Stomach (tissue), 9 donors: ENCODE data around the gene CFAP97D2. TPM values are rescaled to one million over a fixed set of nuclear protein-coding genes. Genes with fewer than 3 reads are reported as not detected.
"Not testable (repeated sequence)": the region's sequence is repeated elsewhere in the genome, so short reads cannot be mapped to it uniquely, and the experiment has no call there.

Source experiments
- DNase-seq, 2 donors: peaks; one replicate each; pipeline versions ENCODE4 v3.0.0 to v3.0.0-alpha.2; 2013 to 2019
- H3K27ac ChIP-seq, 5 donors: fragments of 200-600 bp in 4 of 5; sonication (generic) in 4 of 5; one replicate each; pipeline ENCODE4 v1.5.1; 2013 to 2019; ENCODE audit warnings: mild to moderate bottlenecking in 1 of 5, moderate library complexity in 1 of 5
- H3K27me3 ChIP-seq, 3 donors: fragments of 200-600 bp; sonication (generic); one replicate each; pipeline ENCODE4 v1.5.1; 2017 to 2019; ENCODE audit warnings: mixed run types in 1 of 3
- H3K36me3 ChIP-seq, 4 donors: fragments of 200-600 bp; sonication (generic); 1 replicate in 3 of 4; 2 replicates in 1 of 4; pipeline ENCODE4 v1.5.1; 2016 to 2019
- H3K4me1 ChIP-seq, 4 donors: fragments of 200-600 bp; sonication (generic); one replicate each; pipeline ENCODE4 v1.5.1; 2016 to 2019
- H3K4me3 ChIP-seq, 4 donors: fragments of 200-600 bp; sonication (generic) in 3 of 4; one replicate each; pipeline ENCODE4 v1.5.1; 2016 to 2019; ENCODE audit warnings: mild to moderate bottlenecking in 1 of 4
- H3K9me3 ChIP-seq, 4 donors: fragments of 200-600 bp; sonication (generic); one replicate each; pipeline ENCODE4 v1.5.1; 2016 to 2019
- EP300 ChIP-seq: sonication (generic); formaldehyde crosslinking; IDR thresholded peaks from one replicate; pipeline ENCODE4 v1.6.1; 2017; ENCODE audit warnings: antibody characterized with exemption
- POLR2A ChIP-seq, 4 donors: fragments of 450-650 bp; IDR thresholded peaks; one replicate each; pipeline ENCODE4 v1.6.1; 2016; ENCODE audit warnings: antibody characterized with exemption in 4 of 4, control low read depth in 2 of 4, mild to moderate bottlenecking in 1 of 4, moderate library complexity in 1 of 4
- POLR2AphosphoS5 ChIP-seq, 3 donors: sonication (generic); formaldehyde crosslinking; IDR thresholded peaks; one replicate each; pipeline ENCODE4 v1.6.1; 2016; ENCODE audit warnings: antibody characterized with exemption in 3 of 3
- WGBS, 5 donors: extraction: QIAGEN DNeasy Blood & Tissue Kit in 3 of 5; methylation state at CpG; one replicate each; pipeline versions ENCODE4 v1.1.5 to v1.1.7; 2013 to 2018; 5-methylcytosine and 5-hydroxymethylcytosine counted together
- intact Hi-C: fragments of 100-400 bp; cut with DNase I; formaldehyde crosslinking; loops from one replicate; pipeline ENCODE4 v1.15.1; 2023; ENCODE audit warnings: low total_unique reads
- polyA plus RNA-seq, 3 donors: library from polyadenylated mRNA; stranded (reverse); fragments of 200-250 nt; gene quantifications; one replicate each; pipeline ENCODE4 v1.2.3, GENCODE V29; 2013
- total RNA-seq, 5 donors: library from RNA; depleted of rRNA; stranded (reverse); fragments of >200 nt; gene quantifications; one replicate each; pipeline versions ENCODE4 v1.1.0 to v1.2.3, GENCODE V29; 2014 to 2016
- TF ChIP-seq, protein P1 (sequence below), 7 experiments: fragments of 450-650 bp in 4 of 7; fragments of 200-600 bp in 3 of 7; sonication (generic) in 3 of 7; IDR thresholded peaks; one replicate each; pipeline ENCODE4 v1.5.1; 2016 to 2019; ENCODE audit warnings: antibody characterized with exemption in 7 of 7, control low read depth in 2 of 7, mild to moderate bottlenecking in 1 of 7
- donor health status: healthy with polysubstance abuse.
- donor health status: Bipolar disorder and iron deficiency.
- donor health status: healthy.

CFAP97D2 gene
- total and polyA plus RNA-seq, 8 donors = not detected

GRCh38 chr13:114154476-114154875 lies 24.6 kb upstream of the CFAP97D2 start:
- intact Hi-C loops = no loop called here
- H3K9me3 ChIP-seq = no peaks in the 10 kb centered on the region
- no peak overlapping the region for H3K4me3 ChIP-seq
- H3K27me3 ChIP-seq = no peaks in the 10 kb centered on the region
- WGBS, 5 donors = 77 to 92% (median 90%) methylated on average over 9 of the region's 9 CpGs
- H3K27ac ChIP-seq = no peak overlapping the region
- no peak for DNase-seq
- H3K36me3 ChIP-seq = no peaks in the 10 kb centered on the region
- H3K4me1 ChIP-seq = peaks cover 0 to 11% (median 4%) of the 10 kb centered on the region in 4 donors
- no peak for TF ChIP-seq POLR2AphosphoS5 (IDR thresholded peaks at IDR 0.05)
- no peak for TF ChIP-seq EP300
- TF ChIP-seq, protein P1, sequence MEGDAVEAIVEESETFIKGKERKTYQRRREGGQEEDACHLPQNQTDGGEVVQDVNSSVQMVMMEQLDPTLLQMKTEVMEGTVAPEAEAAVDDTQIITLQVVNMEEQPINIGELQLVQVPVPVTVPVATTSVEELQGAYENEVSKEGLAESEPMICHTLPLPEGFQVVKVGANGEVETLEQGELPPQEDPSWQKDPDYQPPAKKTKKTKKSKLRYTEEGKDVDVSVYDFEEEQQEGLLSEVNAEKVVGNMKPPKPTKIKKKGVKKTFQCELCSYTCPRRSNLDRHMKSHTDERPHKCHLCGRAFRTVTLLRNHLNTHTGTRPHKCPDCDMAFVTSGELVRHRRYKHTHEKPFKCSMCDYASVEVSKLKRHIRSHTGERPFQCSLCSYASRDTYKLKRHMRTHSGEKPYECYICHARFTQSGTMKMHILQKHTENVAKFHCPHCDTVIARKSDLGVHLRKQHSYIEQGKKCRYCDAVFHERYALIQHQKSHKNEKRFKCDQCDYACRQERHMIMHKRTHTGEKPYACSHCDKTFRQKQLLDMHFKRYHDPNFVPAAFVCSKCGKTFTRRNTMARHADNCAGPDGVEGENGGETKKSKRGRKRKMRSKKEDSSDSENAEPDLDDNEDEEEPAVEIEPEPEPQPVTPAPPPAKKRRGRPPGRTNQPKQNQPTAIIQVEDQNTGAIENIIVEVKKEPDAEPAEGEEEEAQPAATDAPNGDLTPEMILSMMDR (IDR thresholded peaks at IDR 0.05) = no peak
- TF ChIP-seq POLR2A (IDR thresholded peaks at IDR 0.05) = no peak

GRCh38 chr13:114155320-114155719 lies 23.7 kb upstream of the CFAP97D2 start:
- WGBS, 5 donors = 57 to 77% (median 70%) methylated on average over 1 to 3 of the region's 3 CpGs; no CpG with 5 or more reads in 1 of the 5 donors
- no peak for DNase-seq
- H3K27me3 ChIP-seq = no peaks in the 10 kb centered on the region
- no peaks in the 10 kb centered on the region for H3K9me3 ChIP-seq
- no peak overlapping the region for H3K4me3 ChIP-seq
- no peaks in the 10 kb centered on the region for H3K36me3 ChIP-seq
- intact Hi-C loops = no loop called here
- no peak overlapping the region for H3K27ac ChIP-seq
- peaks cover 0 to 11% (median 4%) of the 10 kb centered on the region in 4 donors for H3K4me1 ChIP-seq
- TF ChIP-seq EP300 (no peak), POLR2AphosphoS5 (IDR thresholded peaks at IDR 0.05) (no peak), POLR2A (IDR thresholded peaks at IDR 0.05) (no peak)
- TF ChIP-seq, protein P1 (IDR thresholded peaks at IDR 0.05) = no peak

DNA sequence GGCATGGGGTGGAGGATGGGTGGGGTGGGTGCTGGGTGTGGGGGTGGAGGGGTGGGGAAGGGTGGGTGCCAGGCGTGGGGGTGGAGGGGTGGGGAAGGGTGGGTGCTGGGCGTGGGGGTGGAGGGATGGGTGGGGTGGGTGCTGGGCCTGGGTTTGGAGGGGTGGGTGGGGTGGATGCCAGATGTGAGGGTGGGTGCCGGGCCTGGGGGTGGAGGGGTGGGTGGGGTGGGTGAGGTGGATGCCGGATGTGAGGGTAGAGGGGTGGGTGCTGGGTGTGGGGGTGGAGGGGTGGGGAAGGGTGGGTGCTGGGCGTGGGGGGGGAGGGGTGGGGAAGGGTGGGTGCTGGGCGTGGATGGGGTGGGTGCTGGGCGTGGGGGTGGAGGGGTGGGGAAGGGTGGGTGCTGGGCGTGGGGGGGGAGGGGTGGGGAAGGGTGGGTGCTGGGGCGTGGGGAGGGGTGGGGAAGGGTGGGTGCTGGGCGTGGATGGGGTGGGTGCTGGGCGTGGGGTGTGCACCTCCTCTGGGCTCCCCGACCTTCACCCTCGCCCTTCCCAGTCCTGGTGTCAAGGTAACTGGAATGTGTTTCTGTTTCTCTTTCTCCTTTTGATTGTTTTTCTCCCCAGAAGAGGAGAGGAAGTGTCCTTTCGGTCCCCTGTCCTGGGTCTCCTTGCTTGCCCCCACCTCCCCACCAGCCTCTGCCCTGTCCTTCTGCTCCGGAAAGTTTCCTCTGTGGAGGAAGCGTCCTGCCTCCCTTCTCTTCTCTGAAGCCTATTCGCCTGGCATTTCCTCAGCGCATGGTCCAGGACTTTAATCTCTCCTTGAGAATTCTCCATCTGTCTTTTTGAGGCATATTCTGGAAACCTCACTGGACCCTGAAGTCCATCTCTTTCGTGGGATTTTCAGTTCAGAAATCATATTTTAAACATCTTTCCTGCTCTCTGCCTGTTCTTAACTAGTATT lies 22.9 kb upstream of the CFAP97D2 start:
- H3K4me3 ChIP-seq = no peak overlapping the region
- DNase-seq = no peak
- H3K27ac ChIP-seq = no peak overlapping the region
- no peaks in the 10 kb centered on the region for H3K36me3 ChIP-seq
- no peaks in the 10 kb centered on the region for H3K9me3 ChIP-seq
- TF ChIP-seq, protein P1 (IDR thresholded peaks at IDR 0.05) = no peak
- TF ChIP-seq POLR2AphosphoS5 (IDR thresholded peaks at IDR 0.05) (no peak), EP300 (no peak), POLR2A (IDR thresholded peaks at IDR 0.05) (no peak)
- intact Hi-C loops = no loop called here
- WGBS, 5 donors = 35 to 61% (median 44%) methylated on average over 9 to 18 of the region's 19 CpGs
- peaks cover 0 to 2% (median 0%) of the 10 kb centered on the region in 3 donors for H3K27me3 ChIP-seq
- peaks cover 0 to 8% (median 3%) of the 10 kb centered on the region in 4 donors for H3K4me1 ChIP-seq

- H3K27ac ChIP-seq = no peak overlapping the region
- H3K27me3 ChIP-seq = peaks cover 0 to 19% (median 0%) of the 10 kb centered on the region in 3 donors
- no peak overlapping the region for H3K4me3 ChIP-seq
- intact Hi-C loops = no loop called here
- TF ChIP-seq, protein P1 (IDR thresholded peaks at IDR 0.05) = no peak
- TF ChIP-seq POLR2AphosphoS5 (IDR thresholded peaks at IDR 0.05) (no peak), EP300 (no peak), POLR2A (IDR thresholded peaks at IDR 0.05) (no peak)
- H3K36me3 ChIP-seq = no peaks in the 10 kb centered on the region
- no peak for DNase-seq
- WGBS, 5 donors = 58 to 77% (median 72%) methylated on average over 10 to 11 of the region's 11 CpGs
- peaks cover 0 to 15% (median 13%) of the 10 kb centered on the region in 4 donors for H3K4me1 ChIP-seq
- H3K9me3 ChIP-seq = no peaks in the 10 kb centered on the region
Observed at GRCh38 chr13:114157869-114158495, 21.1 kb upstream of the CFAP97D2 start.

- H3K36me3 ChIP-seq, H3K9me3 ChIP-seq, H3K4me3 ChIP-seq, DNase-seq, intact Hi-C loops, H3K27ac ChIP-seq: not testable (repeated sequence)
- 81 to 88% (median 85%) methylated on average over 13 of the region's 13 CpGs for WGBS, 5 donors
- Histone ChIP-seq H3K4me1 (peaks cover 0 to 15% (median 13%) of the 10 kb centered on the region in 4 donors), H3K27me3 (peaks cover 0 to 29% (median 0%) of the 10 kb centered on the region in 3 donors)
Observed at GRCh38 chr13:114158869-114159666, 20.0 kb upstream of the CFAP97D2 start.
